IPS-18a (cell line): ENCODE measurements around the gene SEC16A.
A peak's percentile ranks its signal among the peaks of the same experiment; 100 is the strongest.

Source experiments
- H3K27ac ChIP-seq: one replicate; pipeline ENCODE4 v1.5.1; 2013; ENCODE audit warnings: low read length
- H3K27me3 ChIP-seq: one replicate; pipeline ENCODE4 v1.6.1; 2013; ENCODE audit warnings: mild to moderate bottlenecking, low read length; ENCODE audit not compliant: control insufficient read depth, insufficient read depth
- H3K36me3 ChIP-seq: one replicate; pipeline ENCODE4 v1.6.1; 2013; ENCODE audit warnings: low read depth, low read length; ENCODE audit not compliant: control insufficient read depth
- H3K4me1 ChIP-seq: one replicate; pipeline ENCODE4 v1.6.1; 2013; ENCODE audit warnings: low read depth, low read length; ENCODE audit not compliant: control insufficient read depth
- H3K4me3 ChIP-seq: one replicate; pipeline ENCODE4 v1.5.1; 2013; ENCODE audit warnings: low read length
- H3K9ac ChIP-seq: one replicate; pipeline ENCODE4 v1.6.1; 2013; ENCODE audit warnings: mild to moderate bottlenecking, low read length, moderate library complexity
- H3K9me3 ChIP-seq: one replicate; pipeline ENCODE4 v1.6.1; 2013; ENCODE audit warnings: low read depth, low read length; ENCODE audit not compliant: control insufficient read depth

SEC16A gene

GRCh38 chr9:136486823-136487620, 4.2 kb upstream of the SEC16A start:
- Histone ChIP-seq H3K4me1 (no peaks in the 10 kb centered on the region), H3K9ac (no peak overlapping the region), H3K4me3 (no peak overlapping the region), H3K36me3 (no peaks in the 10 kb centered on the region), H3K27ac (no peak overlapping the region), H3K9me3 (no peaks in the 10 kb centered on the region), H3K27me3 (no peaks in the 10 kb centered on the region)

- Histone ChIP-seq H3K27ac (no peak overlapping the region), H3K36me3 (no peaks in the 10 kb centered on the region), H3K4me3 (no peak overlapping the region), H3K9ac (no peak overlapping the region), H3K27me3 (no peaks in the 10 kb centered on the region), H3K4me1 (peaks cover 3% of the 10 kb centered on the region), H3K9me3 (no peaks in the 10 kb centered on the region)
Observed at GRCh38 chr9:136486131-136486530, 3.3 kb upstream of the SEC16A start.

- Histone ChIP-seq H3K36me3 (no peaks in the 10 kb centered on the region), H3K9me3 (no peaks in the 10 kb centered on the region), H3K9ac (no peak overlapping the region), H3K27ac (no peak overlapping the region), H3K4me3 (no peak overlapping the region), H3K27me3 (no peaks in the 10 kb centered on the region), H3K4me1 (peaks cover 3% of the 10 kb centered on the region)
Observed at GRCh38 chr9:136485049-136486045, 2.5 kb upstream of the SEC16A start.

GRCh38 chr9:136484153-136485048, 1.6 kb upstream of the SEC16A start:
- H3K9ac ChIP-seq: peak overlapping the region; percentile 95
- H3K27me3 ChIP-seq: no peaks in the 10 kb centered on the region
- H3K4me3 ChIP-seq: peak overlapping the region; percentile 85
- no peaks in the 10 kb centered on the region for H3K36me3 ChIP-seq
- H3K27ac ChIP-seq: no peak overlapping the region
- peaks cover 3% of the 10 kb centered on the region for H3K4me1 ChIP-seq
- no peaks in the 10 kb centered on the region for H3K9me3 ChIP-seq

- Histone ChIP-seq H3K4me1 (peaks cover 3% of the 10 kb centered on the region), H3K9me3 (no peaks in the 10 kb centered on the region), H3K4me3 (peak overlapping the region; percentile 85), H3K36me3 (no peaks in the 10 kb centered on the region), H3K27ac (peak overlapping the region; percentile 97), H3K9ac (peak overlapping the region; percentile 95), H3K27me3 (no peaks in the 10 kb centered on the region)
Observed at GRCh38 chr9:136483589-136484152, 831 bp upstream of the SEC16A start.

- Histone ChIP-seq H3K36me3 (peaks cover 9% of the 10 kb centered on the region), H3K9me3 (no peaks in the 10 kb centered on the region), H3K9ac (peak overlapping the region; percentile 90), H3K4me1 (peaks cover 3% of the 10 kb centered on the region), H3K27ac (peak overlapping the region; percentile 77), H3K27me3 (no peaks in the 10 kb centered on the region), H3K4me3 (peak overlapping the region; percentile 95)
Observed at GRCh38 chr9:136482046-136482792, 621 bp downstream of the SEC16A start.

- Histone ChIP-seq H3K4me1 (peaks cover 3% of the 10 kb centered on the region), H3K27ac (no peak overlapping the region), H3K9ac (peak overlapping the region; percentile 90), H3K9me3 (no peaks in the 10 kb centered on the region), H3K4me3 (peak overlapping the region; percentile 95), H3K27me3 (no peaks in the 10 kb centered on the region), H3K36me3 (peaks cover 16% of the 10 kb centered on the region)
Observed at GRCh38 chr9:136481558-136481957, 1.3 kb downstream of the SEC16A start.

GRCh38 chr9:136476369-136477150, 6.3 kb downstream of the SEC16A start:
- H3K9ac ChIP-seq: no peak overlapping the region
- H3K36me3 ChIP-seq: peaks cover 66% of the 10 kb centered on the region
- H3K27ac ChIP-seq: no peak overlapping the region
- H3K4me3 ChIP-seq: no peak overlapping the region
- H3K4me1 ChIP-seq: peaks cover 2% of the 10 kb centered on the region
- H3K27me3 ChIP-seq: no peaks in the 10 kb centered on the region
- H3K9me3 ChIP-seq: no peaks in the 10 kb centered on the region

GRCh38 chr9:136474974-136475865, 7.6 kb downstream of the SEC16A start:
- H3K9ac ChIP-seq: no peak overlapping the region
- peaks cover 79% of the 10 kb centered on the region for H3K36me3 ChIP-seq
- no peaks in the 10 kb centered on the region for H3K9me3 ChIP-seq
- H3K27ac ChIP-seq: no peak overlapping the region
- H3K27me3 ChIP-seq: no peaks in the 10 kb centered on the region
- H3K4me1 ChIP-seq: no peaks in the 10 kb centered on the region
- no peak overlapping the region for H3K4me3 ChIP-seq
